GM21576 (cell line): ENCODE measurements around the gene ZNF25.
"Not testable (repeated sequence)": the region's sequence is repeated elsewhere in the genome, so short reads cannot be mapped to it uniquely, and the experiment has no call there.

Experiments
- ATAC-seq: cut with Tn5 transposase; IDR thresholded peaks from one replicate; pipeline ENCODE4 v1.9.1; 2021; ENCODE audit warnings: mild to moderate bottlenecking, moderate library complexity; ENCODE audit not compliant: unreplicated experiment

The ZNF25 gene

DNA sequence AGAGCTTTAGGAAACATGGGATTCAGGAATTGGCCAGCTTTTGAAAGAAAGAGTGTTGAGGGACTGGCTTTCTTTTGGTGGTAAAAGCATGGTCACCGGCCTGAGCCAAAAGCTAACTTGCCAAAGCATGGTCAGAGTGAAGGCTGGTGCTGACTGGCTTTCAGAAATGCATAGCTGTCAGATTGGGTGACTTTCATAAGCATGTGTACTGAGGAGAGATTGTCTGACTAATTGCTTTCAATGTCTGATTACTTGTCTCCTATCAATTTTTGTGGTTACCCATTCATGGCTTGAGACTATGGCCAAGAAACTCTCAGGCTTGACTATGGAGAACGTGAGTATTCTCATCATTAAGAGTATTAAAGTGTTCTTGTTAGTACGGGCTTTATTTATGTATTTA lies 28.2 kb downstream of the ZNF25 start:
- no peak for ATAC-seq

DNA sequence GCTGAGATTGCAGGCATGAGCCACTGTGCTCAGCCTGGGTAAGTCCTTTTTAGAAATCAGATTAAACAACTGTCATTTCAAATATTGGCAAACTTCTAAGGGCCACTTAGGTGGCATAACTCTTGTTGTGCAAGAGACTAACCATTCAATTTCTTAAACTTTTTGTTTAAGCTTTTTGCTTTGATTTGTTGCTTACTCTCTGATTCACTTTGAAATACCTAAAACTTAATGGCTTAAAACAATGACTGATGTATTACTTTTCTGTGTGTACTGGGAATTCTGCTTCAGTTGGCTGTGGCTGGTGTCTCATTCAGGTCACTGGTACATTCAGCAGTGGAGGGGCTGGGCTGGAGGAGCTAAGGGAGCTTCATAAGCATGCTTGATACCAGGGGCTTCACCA lies 28.9 kb downstream of the ZNF25 start:
- ATAC-seq = no peak

DNA sequence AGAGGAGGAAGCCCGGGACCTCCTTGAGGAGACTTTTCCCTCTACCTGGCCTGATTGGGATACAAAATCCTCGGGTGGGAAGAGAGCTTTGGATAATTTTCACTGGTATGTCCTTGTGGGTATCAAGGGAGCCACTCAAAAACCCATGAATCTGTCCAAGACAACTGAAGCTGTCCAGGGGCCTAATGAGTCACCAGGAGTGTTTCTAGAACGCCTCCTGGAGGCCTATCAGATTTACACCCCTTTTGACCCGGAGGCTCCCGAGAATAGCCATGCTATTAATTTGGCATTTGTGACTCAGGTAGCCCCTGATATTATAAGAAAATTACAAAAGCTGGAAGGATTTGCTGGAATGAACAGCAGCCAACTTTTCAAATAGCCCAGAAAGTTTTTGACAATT lies 38.6 kb downstream of the ZNF25 start:
- ATAC-seq = no peak

DNA sequence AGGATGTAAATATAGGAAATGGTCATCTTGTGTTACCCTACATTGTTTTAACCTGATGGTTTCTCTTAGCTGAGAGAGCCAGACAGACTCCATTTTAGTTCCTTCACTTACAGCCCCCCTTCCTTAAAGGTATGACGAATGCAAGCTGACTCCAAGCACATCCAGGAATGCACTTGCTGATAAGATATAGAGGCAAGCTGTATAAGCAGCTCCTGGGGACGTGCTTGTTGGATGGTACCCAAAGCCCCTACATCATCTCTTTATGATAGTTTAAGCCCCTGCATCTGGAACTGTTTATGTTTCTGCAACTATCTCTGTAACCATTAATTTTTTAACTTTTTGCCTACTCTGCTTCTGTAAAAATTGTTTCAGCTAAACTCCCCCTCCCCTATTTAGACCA lies 41.7 kb downstream of the ZNF25 start:
- no peak for ATAC-seq

DNA sequence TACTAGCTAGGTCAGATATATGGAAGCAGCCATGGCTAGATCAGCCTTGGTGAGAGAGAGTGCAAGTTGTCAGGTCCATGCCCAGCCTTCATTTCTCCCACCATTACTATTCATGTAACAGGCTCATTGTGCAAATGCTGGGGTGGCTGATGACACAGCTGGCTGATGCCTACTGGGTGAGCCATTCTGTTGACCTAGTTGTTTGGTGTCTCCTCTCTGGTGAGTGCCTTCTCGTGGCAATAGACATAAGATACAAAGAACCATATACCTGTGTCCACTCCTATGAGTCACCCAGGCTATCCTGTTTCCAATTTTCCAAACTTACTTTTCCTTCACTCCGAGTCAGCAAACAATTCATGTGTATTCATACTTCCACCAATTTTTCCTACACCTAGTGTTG lies 46.0 kb downstream of the ZNF25 start:
- no peak for ATAC-seq

DNA sequence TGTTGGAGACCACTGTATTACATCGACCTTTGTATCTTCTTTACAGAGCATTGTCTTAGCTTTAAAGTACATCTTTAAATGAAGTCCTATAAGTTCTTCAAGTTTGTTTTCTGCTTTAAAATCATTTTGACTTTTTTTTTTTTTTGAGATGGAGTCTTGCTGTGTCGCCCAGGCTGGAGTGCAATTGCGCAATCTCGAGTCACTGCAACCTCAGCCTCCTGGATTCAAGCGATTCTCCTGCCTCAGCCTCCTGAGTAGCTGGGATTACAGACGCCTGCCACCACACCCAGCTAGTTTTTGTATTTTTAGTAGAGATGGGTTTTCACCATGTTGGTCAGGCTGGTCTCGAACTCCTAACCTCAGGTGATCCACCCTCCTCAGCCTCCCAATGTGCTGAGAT lies 68.3 kb downstream of the ZNF25 start:
- ATAC-seq = not testable (repeated sequence)

DNA sequence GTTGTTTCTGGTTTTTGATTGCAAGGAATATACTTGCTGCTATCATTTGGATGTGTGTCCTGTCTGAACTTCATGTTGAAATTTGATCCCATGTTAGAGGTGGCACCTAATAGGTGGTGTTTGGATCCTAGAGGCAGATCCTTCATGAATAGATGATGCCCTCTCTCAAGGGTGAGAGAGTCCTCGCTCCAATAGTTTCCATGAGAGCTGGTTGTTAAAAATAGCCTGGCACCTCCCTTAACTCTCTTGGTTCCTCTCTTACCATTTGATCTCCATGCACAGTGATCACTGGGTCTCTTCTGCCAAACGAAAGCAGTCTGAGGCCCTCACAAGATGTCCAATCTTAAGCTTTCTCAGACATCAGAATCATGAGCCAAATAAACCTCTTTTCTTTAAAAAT lies 70.1 kb downstream of the ZNF25 start:
- no peak for ATAC-seq
